HG03025 (cell line): Measurements from ENCODE around the gene RNF182.
"Not testable (repeated sequence)": the region's sequence is repeated elsewhere in the genome, so short reads cannot be mapped to it uniquely, and the experiment has no call there.

ENCODE experiments used
- ATAC-seq: cut with Tn5 transposase; IDR thresholded peaks from one replicate; pipeline ENCODE4 v1.9.1; 2021; ENCODE audit warnings: mild to moderate bottlenecking, moderate library complexity; ENCODE audit not compliant: unreplicated experiment, low FRiP score

RNF182 gene

GRCh38 chr6:13924949-13925881, at the start of gene RNF182:
TSS of gene RNF182 (plus strand) at chr6:13924952. CDS start at chr6:13977120, 52,168 bp downstream.
- no peak for ATAC-seq

GRCh38 chr6:13877051-13877450, 47.7 kb upstream of the RNF182 start:
- ATAC-seq = no peak

GRCh38 chr6:13880061-13880663, 44.6 kb upstream of the RNF182 start:
- ATAC-seq = not testable (repeated sequence)

DNA sequence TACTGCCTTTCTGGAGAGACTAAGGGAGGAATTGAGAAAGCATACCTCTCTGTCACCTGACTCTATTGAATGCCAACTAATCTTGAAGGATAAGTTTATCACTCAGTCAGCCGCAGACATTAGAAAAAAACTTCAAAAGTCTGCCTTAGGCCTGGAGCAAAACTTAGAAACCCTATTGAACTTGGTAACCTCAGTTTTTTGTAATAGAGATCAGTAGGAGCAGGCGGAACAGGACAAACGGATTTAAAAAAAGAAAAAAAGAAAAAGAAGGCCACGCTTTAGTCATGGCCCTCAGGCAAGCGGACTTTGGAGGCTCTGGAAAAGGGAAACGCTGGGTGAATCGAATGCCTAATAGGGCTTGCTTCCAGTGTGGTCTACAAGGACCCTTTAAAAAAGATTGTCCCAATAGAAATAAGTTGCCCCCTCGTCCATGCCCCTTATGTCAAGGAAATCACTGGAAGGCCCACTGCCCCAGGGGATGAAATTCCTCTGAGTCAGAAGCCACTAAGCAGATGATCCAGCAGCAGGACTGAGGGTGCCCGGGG, 43.1 kb upstream of the RNF182 start:
- no peak for ATAC-seq

GRCh38 chr6:13883966-13884365, 40.8 kb upstream of the RNF182 start:
- ATAC-seq = no peak

- ATAC-seq = no peak
Measured at GRCh38 chr6:13884397-13884796, 40.4 kb upstream of the RNF182 start.

DNA sequence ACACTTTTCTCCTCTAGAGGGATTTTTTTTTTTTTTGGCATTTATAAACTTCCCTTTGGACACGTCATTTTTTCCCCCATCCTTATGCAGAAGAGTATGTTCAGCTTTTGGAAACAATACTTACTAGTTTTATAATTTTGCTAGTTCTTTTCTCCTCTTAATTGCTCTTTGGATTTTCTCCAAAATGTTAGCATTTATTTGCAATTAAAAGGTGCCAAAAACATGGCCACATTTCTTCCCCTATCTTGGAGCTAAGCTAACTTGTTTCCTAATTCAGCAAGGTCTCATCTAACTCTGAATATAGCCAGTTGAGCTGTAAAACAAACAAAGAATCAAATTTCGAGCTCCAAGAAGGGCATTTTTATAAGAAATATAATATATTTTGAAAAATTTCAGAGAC, 39.2 kb upstream of the RNF182 start:
- ATAC-seq = no peak

DNA sequence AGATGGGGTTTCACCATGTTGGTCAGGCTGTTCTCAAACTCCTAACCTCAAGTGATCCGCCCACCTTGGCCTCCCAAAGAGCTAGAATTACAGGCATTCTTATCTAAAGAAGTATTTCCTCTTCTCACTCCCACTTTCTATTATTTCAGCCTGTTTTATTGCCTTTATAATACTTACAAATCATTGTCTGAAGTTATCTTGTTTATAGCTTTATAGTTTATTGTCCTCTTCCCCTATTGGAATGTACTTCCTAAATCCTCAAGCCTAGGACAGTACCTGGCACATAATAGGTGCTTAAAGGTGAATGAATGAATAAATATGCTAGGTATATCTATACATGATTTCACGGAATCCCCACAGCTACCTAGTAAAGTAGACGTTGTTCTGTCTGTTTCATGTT, 37.8 kb upstream of the RNF182 start:
- no peak for ATAC-seq

GRCh38 chr6:13892017-13892645, 32.6 kb upstream of the RNF182 start:
- ATAC-seq = no peak

- ATAC-seq = no peak
Measured at GRCh38 chr6:13902922-13903321, 21.8 kb upstream of the RNF182 start.

- ATAC-seq = no peak
Measured at GRCh38 chr6:13903364-13903763, 21.4 kb upstream of the RNF182 start.

DNA sequence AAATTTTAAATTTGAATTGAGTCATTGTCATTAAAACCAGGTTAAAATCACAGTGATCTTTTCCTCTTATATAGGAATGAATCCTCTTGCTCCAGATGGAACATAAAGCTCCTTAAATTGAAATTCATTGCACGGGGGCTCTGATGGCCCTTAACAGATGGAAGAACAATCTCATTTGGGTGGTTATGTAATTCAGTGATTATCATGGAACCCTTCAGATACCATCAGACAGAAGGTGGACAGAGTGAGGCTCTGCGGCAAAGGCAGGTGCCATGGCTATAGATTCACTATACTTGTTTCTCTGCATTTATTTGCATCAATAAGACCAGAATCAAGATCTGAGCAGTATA, 17.8 kb upstream of the RNF182 start:
- no peak for ATAC-seq

DNA sequence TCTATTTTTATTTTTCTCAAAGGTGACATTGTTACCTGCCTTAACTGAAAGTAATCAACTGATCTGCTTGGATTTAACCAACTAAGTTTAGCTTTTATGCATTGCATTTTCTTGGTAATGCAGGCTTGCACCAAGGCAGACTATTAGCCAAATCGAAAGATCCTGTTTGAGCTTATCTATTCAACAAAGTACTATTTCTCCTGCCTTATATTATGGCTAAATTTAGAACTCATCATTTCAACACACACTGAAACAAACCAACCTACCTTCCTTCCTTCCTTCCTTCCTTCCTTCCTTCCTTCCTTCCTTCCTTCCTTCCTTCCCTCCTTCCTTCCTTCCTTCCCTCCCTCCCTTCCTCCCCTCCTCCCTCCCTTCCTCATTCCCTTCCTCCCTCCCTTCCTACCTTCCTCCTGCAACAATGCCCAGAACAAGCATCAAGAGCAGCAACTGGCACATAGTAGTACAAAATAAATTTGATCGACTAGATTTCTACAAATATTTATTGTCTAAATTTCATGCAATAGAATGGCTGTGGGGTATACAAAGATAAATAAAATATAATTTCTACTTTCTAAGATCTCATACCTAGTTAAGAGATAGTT, 17.0 kb upstream of the RNF182 start:
- ATAC-seq = no peak

- no peak for ATAC-seq
Measured at GRCh38 chr6:13908955-13909381, 15.8 kb upstream of the RNF182 start.

- no peak for ATAC-seq
Measured at GRCh38 chr6:13910443-13910842, 14.3 kb upstream of the RNF182 start.

- ATAC-seq = no peak
Measured at GRCh38 chr6:13911337-13911736, 13.4 kb upstream of the RNF182 start.

DNA sequence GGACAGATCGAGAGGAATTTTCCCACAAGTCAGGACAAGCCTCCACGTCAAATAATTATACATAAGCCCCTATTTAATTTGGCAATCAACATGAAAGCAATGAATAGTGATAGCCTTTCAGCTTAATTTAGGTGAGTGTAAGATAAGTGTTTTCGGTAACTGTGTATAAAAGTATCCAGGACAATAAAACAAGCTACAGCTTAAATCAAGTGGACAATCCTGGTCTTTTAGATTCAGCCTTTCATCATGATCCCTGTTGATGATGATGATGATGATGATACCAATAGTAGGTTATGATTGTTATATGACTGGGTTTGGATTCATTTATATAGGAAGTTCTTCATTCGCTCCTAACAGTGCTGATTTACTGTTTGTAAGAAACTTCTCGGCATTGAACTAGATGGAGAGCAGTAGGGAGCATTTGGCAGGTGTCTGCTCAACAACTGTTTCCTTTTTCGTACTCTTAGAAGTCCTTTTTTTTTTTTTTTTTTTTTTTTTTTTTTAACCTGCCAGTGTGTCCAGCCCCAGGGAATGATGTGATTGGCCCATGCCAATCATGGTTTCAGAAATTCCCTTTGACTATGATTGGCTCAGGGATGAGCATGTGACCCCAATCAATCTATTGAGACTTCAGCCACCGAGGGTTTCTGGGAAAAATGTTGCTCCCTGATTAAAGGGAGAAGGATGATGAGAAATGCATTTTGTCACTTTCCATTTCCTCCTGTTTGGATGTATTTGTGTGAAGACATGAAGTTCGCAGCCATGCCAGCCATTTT, 11.3 kb upstream of the RNF182 start:
- no peak for ATAC-seq

DNA sequence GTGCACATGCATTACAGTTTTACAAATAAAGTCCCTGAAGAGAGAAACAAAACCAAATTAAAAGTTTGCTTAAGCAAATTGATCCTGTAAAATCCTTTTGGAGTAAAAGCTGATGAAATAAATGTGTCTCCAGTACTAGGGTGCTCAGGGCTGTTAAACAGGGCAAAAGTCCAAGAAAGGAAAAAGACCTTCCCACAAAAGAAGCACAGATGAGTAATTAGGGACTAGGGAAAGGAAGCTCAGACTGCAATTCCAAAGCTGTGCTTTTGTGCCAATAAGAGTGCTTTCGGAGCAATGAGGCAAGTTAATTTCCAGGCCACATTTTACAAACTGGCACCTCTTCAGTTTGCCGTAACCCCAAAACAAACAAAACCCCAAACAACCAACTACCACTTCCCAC, 10.4 kb upstream of the RNF182 start:
- no peak for ATAC-seq

- ATAC-seq = no peak
Measured at GRCh38 chr6:13915561-13916229, 9.1 kb upstream of the RNF182 start.
